Stimulated activated CD8-positive, alpha-beta memory T cell treated with anti-CD3 and anti-CD28 coated beads, Interleukin-12 subunit alpha, Interleukin-12 subunit beta, amount 100 ng/mL, for 4 hours (primary cell): ENCODE results near the gene MAGI2.

ENCODE experiments used
- DNase-seq: peaks from one replicate; pipeline ENCODE4 v3.0.0-alpha.2; 2020; ENCODE audit warnings: low read depth

Gene MAGI2

GRCh38 chr7:77989981-77990566 lies 1463.4 kb downstream of the MAGI2 start:
- DNase-seq: no peak

- no peak for DNase-seq
These were observed 1467.5 kb downstream of the MAGI2 start for GRCh38 chr7:77985974-77986339.

GRCh38 chr7:77985232-77985973 lies 1468.1 kb downstream of the MAGI2 start:
- DNase-seq: no peak

- no peak for DNase-seq
These were observed 1469.5 kb downstream of the MAGI2 start for GRCh38 chr7:77983973-77984372.

GRCh38 chr7:77982926-77983550 lies 1470.4 kb downstream of the MAGI2 start:
- no peak for DNase-seq

- no peak for DNase-seq
These were observed 1473.3 kb downstream of the MAGI2 start for GRCh38 chr7:77980087-77980713.

- no peak for DNase-seq
These were observed 1474.2 kb downstream of the MAGI2 start for GRCh38 chr7:77979219-77979618.

- DNase-seq: no peak
These were observed 1477.6 kb downstream of the MAGI2 start for GRCh38 chr7:77975672-77976480.

GRCh38 chr7:77971726-77972125 lies 1481.7 kb downstream of the MAGI2 start:
- DNase-seq: no peak

GRCh38 chr7:77967429-77967828 lies 1486.0 kb downstream of the MAGI2 start:
- no peak for DNase-seq
